ENCODE results near the gene RPL27A. TPM values are rescaled to one million over a fixed set of nuclear protein-coding genes. Genes with fewer than 3 reads are reported as not detected.

The RPL27A gene
- polyA plus RNA-seq, 4 donors = 2,503 to 4,316 (median 3,116) TPM

DNA sequence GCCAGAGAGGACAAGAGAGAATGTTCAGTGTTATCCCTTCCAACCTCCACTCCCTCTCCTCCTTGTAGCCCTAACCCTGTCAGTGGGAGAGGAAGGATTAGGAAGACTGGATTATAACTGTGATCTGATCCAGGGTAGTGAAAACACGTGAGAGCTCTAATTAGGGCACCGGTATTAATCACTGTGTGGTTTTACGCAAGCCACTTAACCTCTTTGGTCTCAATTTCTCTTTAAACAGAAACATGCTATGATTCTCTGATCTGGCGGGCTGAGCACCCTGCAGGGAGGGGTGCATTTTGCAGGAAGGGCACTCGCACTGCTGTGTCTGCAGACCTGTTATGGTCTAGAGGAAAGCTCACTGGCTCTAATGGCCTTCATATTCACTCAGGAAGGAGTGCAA, 11.5 kb downstream of the RPL27A start:
- H3K27me3 ChIP-seq (ENCODE audit: control insufficient read depth in 3 of 3, insufficient read depth in 3 of 3, low read length in 3 of 3) = no peaks in the 10 kb centered on the region
- no peak overlapping the region for H3K4me3 ChIP-seq (ENCODE audit: low read depth in 1 of 3, low read length in 3 of 3)
- H3K9me3 ChIP-seq (ENCODE audit: control insufficient read depth in 2 of 2, insufficient read depth in 1 of 2, low read depth in 1 of 2, low read length in 1 of 2) = no peaks in the 10 kb centered on the region
- H3K36me3 ChIP-seq (ENCODE audit: control insufficient read depth in 3 of 3, insufficient read depth in 2 of 3, low read depth in 1 of 3, low read length in 3 of 3) = peaks cover 3 to 63% (median 10%) of the 10 kb centered on the region in 3 donors
- FAIRE-seq (no peak), DNase-seq (no peak)
- peaks cover 0 to 4% (median 0%) of the 10 kb centered on the region in 3 donors for H3K4me1 ChIP-seq (ENCODE audit: control insufficient read depth in 3 of 3, insufficient read depth in 2 of 3, low read depth in 1 of 3, low read length in 2 of 3)
- peak overlapping the region in 1 of 3 donors; percentile 21 for H3K27ac ChIP-seq (ENCODE audit: low read depth in 1 of 3, low read length in 2 of 3)
- 72 to 84% (median 77%) methylated on average over 5 of the region's 5 CpGs for WGBS, 3 donors

DNA sequence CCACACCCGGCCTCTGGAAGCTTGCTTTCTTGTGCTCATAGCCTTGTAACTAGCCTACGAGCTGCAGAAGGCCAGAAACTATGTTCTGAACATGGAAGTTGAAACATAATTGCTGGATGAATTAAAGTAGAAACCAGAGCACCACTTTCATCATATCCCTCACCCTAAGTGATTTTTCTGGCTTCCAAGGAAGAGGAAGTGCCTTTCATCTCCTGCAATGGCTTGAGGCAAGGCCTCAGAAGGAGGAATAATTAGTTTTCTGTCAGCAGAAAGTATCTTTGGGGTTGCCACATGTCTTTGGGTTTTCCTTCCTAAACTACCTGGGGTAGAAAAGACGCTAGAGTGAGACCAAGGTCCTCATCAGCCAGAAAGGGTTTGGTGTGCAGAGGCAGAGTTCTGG, 14.5 kb downstream of the RPL27A start:
- DNase-seq = no peak
- H3K4me3 ChIP-seq (ENCODE audit: low read depth in 1 of 3, low read length in 3 of 3) = no peak overlapping the region
- H3K9me3 ChIP-seq (ENCODE audit: control insufficient read depth in 2 of 2, insufficient read depth in 1 of 2, low read depth in 1 of 2, low read length in 1 of 2) = no peaks in the 10 kb centered on the region
- H3K27ac ChIP-seq (ENCODE audit: low read depth in 1 of 3, low read length in 2 of 3) = no peak overlapping the region
- peaks cover 3 to 82% (median 10%) of the 10 kb centered on the region in 3 donors for H3K36me3 ChIP-seq (ENCODE audit: control insufficient read depth in 3 of 3, insufficient read depth in 2 of 3, low read depth in 1 of 3, low read length in 3 of 3)
- FAIRE-seq = no peak
- no peaks in the 10 kb centered on the region for H3K27me3 ChIP-seq (ENCODE audit: control insufficient read depth in 3 of 3, insufficient read depth in 3 of 3, low read length in 3 of 3)
- H3K4me1 ChIP-seq (ENCODE audit: control insufficient read depth in 3 of 3, insufficient read depth in 2 of 3, low read depth in 1 of 3, low read length in 2 of 3) = no peaks in the 10 kb centered on the region
- WGBS, 3 donors = 90 to 93% (median 91%) methylated on average over 3 of the region's 3 CpGs

DNA sequence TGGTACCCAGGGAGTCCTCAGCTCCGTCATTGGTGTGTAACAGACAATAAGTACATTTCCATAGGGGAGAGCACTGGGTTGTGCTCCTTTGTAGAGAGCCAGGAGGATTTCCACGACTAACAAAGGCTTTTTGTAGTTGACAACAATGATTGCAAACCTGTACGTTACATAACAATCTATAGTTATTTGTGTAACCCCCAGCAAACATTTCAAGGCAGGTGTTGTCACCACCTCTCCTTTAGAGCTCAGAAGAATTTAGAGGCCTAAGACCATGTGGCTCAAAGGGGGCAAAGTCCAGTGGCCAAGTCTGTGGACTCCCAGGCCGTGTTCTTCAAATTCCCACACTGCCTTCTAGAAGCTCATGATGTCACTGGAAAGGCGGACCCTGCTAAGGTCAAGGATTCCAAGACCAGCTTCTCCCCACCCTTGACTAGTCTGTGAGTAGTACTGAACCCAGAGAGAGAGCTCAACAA, 15.8 kb downstream of the RPL27A start:
- Histone ChIP-seq H3K27me3 (ENCODE audit: control insufficient read depth in 3 of 3, insufficient read depth in 3 of 3, low read length in 3 of 3) (no peaks in the 10 kb centered on the region), H3K4me1 (ENCODE audit: control insufficient read depth in 3 of 3, insufficient read depth in 2 of 3, low read depth in 1 of 3, low read length in 2 of 3) (no peaks in the 10 kb centered on the region), H3K4me3 (ENCODE audit: low read depth in 1 of 3, low read length in 3 of 3) (no peak overlapping the region), H3K36me3 (ENCODE audit: control insufficient read depth in 3 of 3, insufficient read depth in 2 of 3, low read depth in 1 of 3, low read length in 3 of 3) (peaks cover 5 to 84% (median 6%) of the 10 kb centered on the region in 3 donors), H3K27ac (ENCODE audit: low read depth in 1 of 3, low read length in 2 of 3) (no peak overlapping the region), H3K9me3 (ENCODE audit: control insufficient read depth in 2 of 2, insufficient read depth in 1 of 2, low read depth in 1 of 2, low read length in 1 of 2) (no peaks in the 10 kb centered on the region)
- DNase-seq (peak; percentile 30 to 48), FAIRE-seq (no peak)
- WGBS, 3 donors = 69 to 75% (median 75%) methylated on average over 5 of the region's 5 CpGs

DNA sequence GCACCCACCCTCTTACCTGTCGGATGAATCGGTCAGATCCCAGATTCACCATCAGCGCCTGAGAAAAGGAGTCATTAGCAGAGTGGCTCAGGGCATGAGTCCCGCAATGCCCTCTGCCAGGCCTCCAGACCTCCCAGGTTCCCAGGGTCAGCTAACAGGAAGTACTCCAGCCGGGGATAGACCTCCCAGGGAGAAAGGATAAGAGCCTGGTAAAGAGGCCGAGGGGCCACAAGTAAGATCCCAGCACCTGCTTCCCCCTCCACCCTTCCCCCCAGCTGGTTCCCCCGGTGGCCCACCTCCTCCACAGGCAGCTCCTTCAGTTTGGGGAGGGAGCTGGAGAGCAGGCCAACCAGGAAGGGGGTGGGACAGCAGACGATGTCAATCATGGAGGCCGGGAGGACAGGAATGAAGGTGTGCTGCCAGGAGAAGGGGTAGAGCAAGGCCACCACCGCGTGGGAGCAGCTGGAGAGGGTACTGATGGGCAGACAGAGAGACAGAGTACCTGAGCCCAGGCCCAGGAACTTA, 16.4 kb downstream of the RPL27A start:
- no peak for DNase-seq
- 74 to 94% (median 83%) methylated on average over 10 to 11 of the region's 11 CpGs for WGBS, 3 donors
- H3K27ac ChIP-seq (ENCODE audit: low read depth in 1 of 3, low read length in 2 of 3) = peak overlapping the region in 1 of 3 donors; percentile 3
- H3K36me3 ChIP-seq (ENCODE audit: control insufficient read depth in 3 of 3, insufficient read depth in 2 of 3, low read depth in 1 of 3, low read length in 3 of 3) = peaks cover 5 to 83% (median 6%) of the 10 kb centered on the region in 3 donors
- no peaks in the 10 kb centered on the region for H3K27me3 ChIP-seq (ENCODE audit: control insufficient read depth in 3 of 3, insufficient read depth in 3 of 3, low read length in 3 of 3)
- no peak overlapping the region for H3K4me3 ChIP-seq (ENCODE audit: low read depth in 1 of 3, low read length in 3 of 3)
- no peaks in the 10 kb centered on the region for H3K9me3 ChIP-seq (ENCODE audit: control insufficient read depth in 2 of 2, insufficient read depth in 1 of 2, low read depth in 1 of 2, low read length in 1 of 2)
- H3K4me1 ChIP-seq (ENCODE audit: control insufficient read depth in 3 of 3, insufficient read depth in 2 of 3, low read depth in 1 of 3, low read length in 2 of 3) = no peaks in the 10 kb centered on the region
- FAIRE-seq = no peak

DNA sequence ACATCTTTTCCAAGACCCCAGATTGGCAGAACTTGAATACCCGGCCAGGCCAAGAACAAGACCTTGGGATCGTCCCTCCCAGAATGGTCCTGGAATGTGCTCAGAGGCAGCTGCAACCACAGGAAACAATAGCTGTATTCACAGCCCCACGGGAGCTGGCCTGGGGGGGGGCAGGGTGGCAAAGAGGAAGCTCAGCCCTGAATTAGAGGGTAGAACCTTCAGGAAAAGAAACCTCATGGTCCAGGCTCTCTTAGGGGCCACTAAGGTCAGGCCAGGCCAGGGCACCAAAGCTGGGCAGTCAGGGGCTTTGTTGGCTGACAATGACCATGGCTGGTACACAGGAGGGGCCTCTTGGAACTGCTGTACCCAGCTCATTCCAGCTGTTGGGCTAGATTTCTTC, 17.3 kb downstream of the RPL27A start:
- no peak for DNase-seq
- Histone ChIP-seq H3K27ac (ENCODE audit: low read depth in 1 of 3, low read length in 2 of 3) (peak overlapping the region in 2 of 3 donors; percentile 4 to 47), H3K9me3 (ENCODE audit: control insufficient read depth in 2 of 2, insufficient read depth in 1 of 2, low read depth in 1 of 2, low read length in 1 of 2) (no peaks in the 10 kb centered on the region), H3K27me3 (ENCODE audit: control insufficient read depth in 3 of 3, insufficient read depth in 3 of 3, low read length in 3 of 3) (no peaks in the 10 kb centered on the region), H3K4me1 (ENCODE audit: control insufficient read depth in 3 of 3, insufficient read depth in 2 of 3, low read depth in 1 of 3, low read length in 2 of 3) (no peaks in the 10 kb centered on the region), H3K4me3 (ENCODE audit: low read depth in 1 of 3, low read length in 3 of 3) (no peak overlapping the region), H3K36me3 (ENCODE audit: control insufficient read depth in 3 of 3, insufficient read depth in 2 of 3, low read depth in 1 of 3, low read length in 3 of 3) (peaks cover 3 to 86% (median 5%) of the 10 kb centered on the region in 3 donors)
- 11 to 28% (median 21%) methylated on average over 3 of the region's 3 CpGs for WGBS, 3 donors
- no peak for FAIRE-seq

DNA sequence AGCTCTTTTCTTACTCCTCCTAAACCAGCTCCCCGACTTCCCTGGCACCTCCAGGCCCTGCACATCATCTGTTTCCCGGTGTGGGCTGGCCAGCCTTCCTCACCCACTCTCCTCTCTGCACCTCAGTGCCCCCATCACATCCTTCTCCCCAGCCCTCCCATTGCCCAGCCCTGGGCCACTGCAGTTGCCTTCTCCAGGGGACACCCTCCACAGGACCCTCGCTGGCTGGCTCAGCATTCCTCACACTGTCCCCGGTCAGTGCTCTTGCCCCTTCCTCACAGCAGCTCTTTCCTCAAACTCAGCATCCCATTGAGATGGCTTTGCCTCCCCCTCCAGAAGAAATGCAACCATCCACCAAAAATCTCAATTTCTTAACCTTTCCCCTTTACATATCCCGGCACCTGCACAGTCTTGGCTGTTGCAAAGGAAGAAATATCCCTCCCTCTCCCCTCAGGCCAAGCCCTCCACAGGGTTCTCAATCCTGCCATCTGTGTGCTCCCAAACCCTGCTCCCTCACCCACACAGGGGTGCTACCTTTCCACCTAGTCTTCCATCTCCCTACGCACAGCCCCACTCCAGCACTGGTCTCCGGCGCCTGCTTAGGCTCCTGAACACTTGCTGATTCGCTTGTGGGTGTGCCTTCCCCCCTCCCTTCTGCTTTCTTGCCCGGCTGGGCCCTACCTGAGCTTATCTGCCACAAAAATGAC, 19.5 kb downstream of the RPL27A start:
- no peak overlapping the region for H3K4me3 ChIP-seq (ENCODE audit: low read depth in 1 of 3, low read length in 3 of 3)
- no peak overlapping the region for H3K27ac ChIP-seq (ENCODE audit: low read depth in 1 of 3, low read length in 2 of 3)
- H3K9me3 ChIP-seq (ENCODE audit: control insufficient read depth in 2 of 2, insufficient read depth in 1 of 2, low read depth in 1 of 2, low read length in 1 of 2) = no peaks in the 10 kb centered on the region
- H3K27me3 ChIP-seq (ENCODE audit: control insufficient read depth in 3 of 3, insufficient read depth in 3 of 3, low read length in 3 of 3) = no peaks in the 10 kb centered on the region
- DNase-seq (no peak), FAIRE-seq (no peak)
- H3K36me3 ChIP-seq (ENCODE audit: control insufficient read depth in 3 of 3, insufficient read depth in 2 of 3, low read depth in 1 of 3, low read length in 3 of 3) = peaks cover 0 to 86% (median 5%) of the 10 kb centered on the region in 3 donors
- H3K4me1 ChIP-seq (ENCODE audit: control insufficient read depth in 3 of 3, insufficient read depth in 2 of 3, low read depth in 1 of 3, low read length in 2 of 3) = no peaks in the 10 kb centered on the region
- 85 to 89% (median 88%) methylated on average over 10 of the region's 10 CpGs for WGBS, 3 donors

DNA sequence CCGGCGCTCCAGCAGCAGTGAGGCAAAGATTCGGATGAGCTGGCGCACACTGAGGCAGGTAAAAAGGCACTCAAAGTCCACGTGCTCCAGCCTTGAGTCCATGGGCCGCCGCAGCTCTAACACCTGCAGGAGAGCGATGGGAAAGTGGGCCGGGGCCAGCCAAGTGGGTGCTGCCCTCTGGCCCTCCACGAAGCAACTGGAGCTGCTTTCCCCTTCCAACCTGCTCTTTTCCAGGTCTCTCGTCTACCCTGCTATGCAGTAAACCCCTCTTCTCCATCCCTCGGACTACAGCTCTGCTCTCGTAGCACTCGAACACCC, 20.0 kb downstream of the RPL27A start:
- DNase-seq (no peak), FAIRE-seq (no peak)
- Histone ChIP-seq H3K27ac (ENCODE audit: low read depth in 1 of 3, low read length in 2 of 3) (no peak overlapping the region), H3K27me3 (ENCODE audit: control insufficient read depth in 3 of 3, insufficient read depth in 3 of 3, low read length in 3 of 3) (no peaks in the 10 kb centered on the region), H3K4me3 (ENCODE audit: low read depth in 1 of 3, low read length in 3 of 3) (no peak overlapping the region), H3K4me1 (ENCODE audit: control insufficient read depth in 3 of 3, insufficient read depth in 2 of 3, low read depth in 1 of 3, low read length in 2 of 3) (no peaks in the 10 kb centered on the region), H3K36me3 (ENCODE audit: control insufficient read depth in 3 of 3, insufficient read depth in 2 of 3, low read depth in 1 of 3, low read length in 3 of 3) (peaks cover 0 to 87% (median 5%) of the 10 kb centered on the region in 3 donors), H3K9me3 (ENCODE audit: control insufficient read depth in 2 of 2, insufficient read depth in 1 of 2, low read depth in 1 of 2, low read length in 1 of 2) (no peaks in the 10 kb centered on the region)
- WGBS, 3 donors = 87 to 91% (median 90%) methylated on average over 14 of the region's 14 CpGs

DNA sequence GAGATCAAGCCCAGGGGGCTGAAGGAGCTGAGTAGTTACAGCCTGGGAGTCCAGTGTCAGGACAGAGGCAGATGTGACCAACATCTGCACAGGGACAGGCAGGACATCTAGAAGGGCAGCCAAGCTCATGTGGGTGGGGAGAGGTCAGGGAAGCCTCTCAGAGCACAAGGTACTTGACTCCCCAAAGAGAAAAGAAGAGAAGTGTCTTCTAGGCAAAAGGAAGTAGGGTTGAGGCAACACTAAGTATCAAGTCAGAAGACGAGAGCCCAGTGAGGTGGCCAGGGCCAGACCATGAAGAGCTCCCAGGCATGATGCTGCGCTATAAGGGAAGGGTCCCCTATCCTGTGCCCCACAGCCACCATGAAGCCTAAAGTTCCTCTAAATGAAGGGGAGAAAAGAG, 21.5 kb downstream of the RPL27A start:
- peaks cover 0 to 82% (median 4%) of the 10 kb centered on the region in 3 donors for H3K36me3 ChIP-seq (ENCODE audit: control insufficient read depth in 3 of 3, insufficient read depth in 2 of 3, low read depth in 1 of 3, low read length in 3 of 3)
- no peak overlapping the region for H3K27ac ChIP-seq (ENCODE audit: low read depth in 1 of 3, low read length in 2 of 3)
- no peaks in the 10 kb centered on the region for H3K4me1 ChIP-seq (ENCODE audit: control insufficient read depth in 3 of 3, insufficient read depth in 2 of 3, low read depth in 1 of 3, low read length in 2 of 3)
- DNase-seq (no peak), FAIRE-seq (no peak)
- no peaks in the 10 kb centered on the region for H3K9me3 ChIP-seq (ENCODE audit: control insufficient read depth in 2 of 2, insufficient read depth in 1 of 2, low read depth in 1 of 2, low read length in 1 of 2)
- H3K27me3 ChIP-seq (ENCODE audit: control insufficient read depth in 3 of 3, insufficient read depth in 3 of 3, low read length in 3 of 3) = no peaks in the 10 kb centered on the region
- WGBS, 3 donors = 85 to 100% (median 88%) methylated on average over 2 of the region's 2 CpGs
- H3K4me3 ChIP-seq (ENCODE audit: low read depth in 1 of 3, low read length in 3 of 3) = no peak overlapping the region

All from small intestine (tissue), 7 donors.